AG04449 (cell line): ENCODE measurements around the gene P3H2.

Source experiments
- CTCF ChIA-PET: fragments of 350-600 bp; formaldehyde crosslinking; extraction: SDS; loops from one replicate; lab custom pipeline; 2021; ENCODE audit warnings: antibody characterized with exemption; lab: Yijun Ruan, JAX
- POLR2A ChIA-PET: fragments of 400-600, 350-600 bp; formaldehyde crosslinking; extraction: SDS; loops from one replicate; lab custom pipeline; 2020; ENCODE audit warnings: antibody characterized with exemption, inconsistent platforms; lab: Yijun Ruan, JAX
- DNase-seq: peaks from one replicate; pipeline ENCODE4 v3.0.0-alpha.2; 2010; ENCODE audit warnings: low read depth, low spot score
- H3K4me3 ChIP-seq: 2 replicates; pipeline ENCODE4 v1.5.1; 2011; ENCODE audit warnings: low read depth, mild to moderate bottlenecking, control low read depth, low read length
- TF ChIP-seq, protein P1 (sequence below): IDR thresholded peaks from one replicate; pipeline ENCODE4 v1.5.1; 2011; ENCODE audit warnings: mild to moderate bottlenecking, moderate library complexity, low read length, control low read depth, inconsistent platforms; ENCODE audit not compliant: insufficient read depth; ENCODE audit errors: missing control alignments

The P3H2 gene

DNA sequence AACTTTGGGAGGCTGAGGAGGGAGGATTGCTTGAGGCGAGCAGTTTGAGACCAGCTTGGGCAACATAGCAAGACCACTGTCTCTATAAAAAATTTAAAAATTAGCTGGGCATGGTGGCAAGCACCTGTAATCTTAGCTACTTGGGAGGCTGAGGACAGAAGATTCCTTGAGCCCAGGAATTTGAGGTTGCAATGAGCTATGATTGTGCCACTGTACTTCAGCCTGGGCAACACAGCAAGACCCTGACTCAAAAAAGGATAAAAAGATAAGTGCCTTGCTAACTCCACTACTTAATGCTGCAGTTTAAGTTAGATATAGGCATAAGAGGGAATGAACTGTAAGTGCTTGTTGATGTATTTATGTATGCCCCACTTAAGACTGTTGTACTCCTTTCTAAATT, 102.2 kb downstream of the P3H2 start:
- no peak overlapping the region for H3K4me3 ChIP-seq
- DNase-seq: no peak
- ChIA-PET CTCF (interaction anchor here (1.2 to 1.5 kb wide), 3 partner anchors 8 to 184 kb away, joined by 3 to 8 read pairs (median 7); partner anchors contain the start of gene P3H2), POLR2A (no interaction called here)
- TF ChIP-seq, protein P1, sequence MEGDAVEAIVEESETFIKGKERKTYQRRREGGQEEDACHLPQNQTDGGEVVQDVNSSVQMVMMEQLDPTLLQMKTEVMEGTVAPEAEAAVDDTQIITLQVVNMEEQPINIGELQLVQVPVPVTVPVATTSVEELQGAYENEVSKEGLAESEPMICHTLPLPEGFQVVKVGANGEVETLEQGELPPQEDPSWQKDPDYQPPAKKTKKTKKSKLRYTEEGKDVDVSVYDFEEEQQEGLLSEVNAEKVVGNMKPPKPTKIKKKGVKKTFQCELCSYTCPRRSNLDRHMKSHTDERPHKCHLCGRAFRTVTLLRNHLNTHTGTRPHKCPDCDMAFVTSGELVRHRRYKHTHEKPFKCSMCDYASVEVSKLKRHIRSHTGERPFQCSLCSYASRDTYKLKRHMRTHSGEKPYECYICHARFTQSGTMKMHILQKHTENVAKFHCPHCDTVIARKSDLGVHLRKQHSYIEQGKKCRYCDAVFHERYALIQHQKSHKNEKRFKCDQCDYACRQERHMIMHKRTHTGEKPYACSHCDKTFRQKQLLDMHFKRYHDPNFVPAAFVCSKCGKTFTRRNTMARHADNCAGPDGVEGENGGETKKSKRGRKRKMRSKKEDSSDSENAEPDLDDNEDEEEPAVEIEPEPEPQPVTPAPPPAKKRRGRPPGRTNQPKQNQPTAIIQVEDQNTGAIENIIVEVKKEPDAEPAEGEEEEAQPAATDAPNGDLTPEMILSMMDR: no peak

DNA sequence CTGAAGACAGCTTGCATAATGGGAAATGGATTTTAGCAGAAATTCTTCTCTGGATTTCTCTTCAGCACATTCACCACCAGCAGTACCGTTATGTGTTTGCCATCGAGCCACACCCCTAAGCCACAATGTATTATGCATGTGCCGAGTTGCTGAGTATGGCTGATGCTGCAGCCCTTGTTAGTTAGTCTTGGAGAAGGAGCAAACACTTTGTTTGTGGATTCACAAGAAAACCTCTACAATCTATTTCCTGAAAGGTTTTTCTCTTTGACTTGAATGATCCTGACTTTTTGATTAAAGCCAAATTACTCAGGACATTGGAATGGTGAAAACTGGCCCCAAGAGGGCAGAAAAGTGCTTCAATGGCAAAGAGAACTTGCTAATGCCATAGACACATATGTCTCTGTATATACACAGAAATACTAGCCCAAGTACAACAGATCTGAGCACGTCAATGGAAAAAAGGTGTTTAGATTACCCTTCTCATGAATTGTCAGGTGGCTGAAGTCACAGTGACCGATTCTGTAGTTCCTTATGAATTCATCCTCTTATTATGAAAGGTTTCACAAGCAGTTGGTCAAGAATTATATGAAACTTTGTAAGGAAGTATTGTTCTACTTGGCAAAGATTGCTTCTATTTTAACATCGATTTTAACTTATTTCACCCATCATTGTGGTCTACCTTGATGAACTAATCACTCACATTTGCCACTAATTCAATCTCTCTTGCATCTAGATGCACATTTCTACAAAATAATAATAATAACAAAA, 103.0 kb downstream of the P3H2 start:
- no peak for DNase-seq
- CTCF ChIA-PET: interaction anchor here (0.6 to 2.5 kb wide), 9 partner anchors 9 to 185 kb away, joined by 3 to 12 read pairs (median 7); partner anchors contain the start of gene P3H2
- H3K4me3 ChIP-seq: no peak overlapping the region
- TF ChIP-seq, protein P1: peak; percentile 26
- POLR2A ChIA-PET: no interaction called here

DNA sequence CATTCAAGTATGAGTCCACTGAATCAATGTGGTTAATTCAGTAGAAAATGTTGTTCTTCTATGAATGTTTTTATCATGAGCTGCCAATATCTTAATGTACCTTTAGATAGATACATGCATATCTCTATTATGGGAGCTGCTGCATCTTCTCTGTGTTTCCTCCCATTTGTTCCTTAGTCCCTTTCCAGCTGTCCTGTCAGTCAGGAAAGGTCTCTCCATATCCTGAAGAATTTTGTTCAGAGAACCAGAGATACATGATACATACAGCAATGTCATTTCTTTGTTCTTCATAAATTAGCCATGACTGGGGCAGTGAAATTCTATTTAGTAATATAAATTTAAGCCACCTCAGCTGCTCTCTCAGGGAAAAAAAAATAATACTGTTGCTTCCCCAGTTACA, 103.7 kb downstream of the P3H2 start:
- H3K4me3 ChIP-seq: no peak overlapping the region
- POLR2A ChIA-PET: no interaction called here
- CTCF ChIA-PET: interaction anchor here (0.6 to 2.5 kb wide), 8 partner anchors 8 to 185 kb away, joined by 3 to 12 read pairs (median 4); partner anchors contain the start of gene P3H2
- no peak for DNase-seq
- TF ChIP-seq, protein P1: no peak

DNA sequence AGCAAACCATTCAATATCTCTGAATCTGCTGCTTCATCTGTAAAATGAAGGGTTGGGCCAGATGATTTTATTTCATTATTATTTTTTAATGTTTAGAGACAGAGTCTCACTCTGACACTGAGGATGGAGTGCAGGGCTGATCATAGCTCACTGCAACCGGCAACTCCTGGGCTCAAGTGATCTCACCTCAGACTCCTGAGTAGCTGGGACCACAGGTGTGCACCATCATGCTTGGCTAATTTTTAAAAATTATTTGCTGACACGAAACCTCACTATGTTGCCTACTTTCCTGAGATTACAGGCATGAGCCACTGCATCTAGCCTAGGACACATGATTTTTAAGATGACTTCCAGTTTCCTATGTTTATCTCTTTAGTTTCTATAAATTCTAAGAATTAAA, 105.8 kb downstream of the P3H2 start:
- no peak overlapping the region for H3K4me3 ChIP-seq
- TF ChIP-seq, protein P1: no peak
- ChIA-PET CTCF (interaction anchor here (1.1 to 4.6 kb wide), 5 partner anchors 10 to 196 kb away, joined by 3 to 17 read pairs (median 4); no protein-coding TSS in a partner anchor), POLR2A (interaction anchor here (1.4 kb wide), 1 partner anchor 106 kb away, joined by 4 read pairs; the partner anchor contains the start of gene P3H2)
- no peak for DNase-seq

DNA sequence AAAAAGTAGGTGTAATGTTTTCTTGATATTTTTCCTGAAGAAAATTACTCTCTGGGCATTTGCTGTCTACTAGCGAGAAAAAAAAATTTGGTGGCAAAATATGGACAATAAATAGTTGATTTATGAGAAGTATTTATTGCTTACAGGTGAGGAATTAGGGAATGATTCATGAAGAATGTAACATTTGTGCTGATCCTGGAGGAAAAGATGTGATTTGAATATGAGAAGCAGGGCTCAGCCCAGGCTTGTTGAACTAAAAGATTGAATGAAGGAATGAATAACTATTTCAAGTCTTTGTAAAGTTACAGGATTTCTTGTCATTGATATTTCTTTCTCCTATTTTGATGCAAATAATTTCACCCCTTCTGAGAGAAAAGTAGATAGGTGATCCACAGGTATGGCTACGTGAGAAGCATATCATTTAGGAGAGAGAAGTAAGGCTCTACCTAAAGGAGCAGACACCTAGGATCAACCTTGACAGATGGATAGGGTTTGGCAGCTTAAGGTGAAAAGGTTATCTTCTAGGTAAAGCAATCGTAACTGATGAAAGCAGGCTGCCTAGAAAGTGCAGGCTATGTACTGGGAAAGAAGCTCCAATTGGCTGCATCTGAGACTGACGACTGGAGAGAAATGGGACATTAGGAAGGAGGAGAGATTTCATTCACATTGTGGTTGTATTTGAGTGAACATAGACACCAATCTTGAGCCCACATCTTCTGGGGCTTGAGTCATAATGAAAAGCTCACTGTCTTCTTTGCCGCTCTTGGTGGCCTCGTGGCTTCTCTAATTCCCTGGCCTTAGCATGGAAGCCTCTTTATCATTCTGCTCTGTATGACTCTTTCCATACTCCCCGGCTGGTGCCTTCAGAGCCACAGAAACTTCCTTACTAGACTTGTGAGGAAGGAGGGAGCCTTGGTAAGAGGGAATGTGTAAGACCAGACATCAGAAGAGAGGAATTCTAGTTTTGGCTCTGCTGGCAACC, 106.5 kb downstream of the P3H2 start:
- CTCF ChIA-PET: interaction anchor here (1.1 to 4.6 kb wide), 8 partner anchors 9 to 197 kb away, joined by 3 to 17 read pairs (median 4); partner anchors contain the start of gene P3H2
- H3K4me3 ChIP-seq: no peak overlapping the region
- POLR2A ChIA-PET: interaction anchor here (1.4 kb wide), 1 partner anchor 107 kb away, joined by 4 read pairs; the partner anchor contains the start of gene P3H2
- no peak for DNase-seq
- TF ChIP-seq, protein P1: no peak
